Measurements from ENCODE around the gene CEP85L.
A peak's percentile ranks its signal among the peaks of the same experiment; 100 is the strongest.

The CEP85L gene

DNA sequence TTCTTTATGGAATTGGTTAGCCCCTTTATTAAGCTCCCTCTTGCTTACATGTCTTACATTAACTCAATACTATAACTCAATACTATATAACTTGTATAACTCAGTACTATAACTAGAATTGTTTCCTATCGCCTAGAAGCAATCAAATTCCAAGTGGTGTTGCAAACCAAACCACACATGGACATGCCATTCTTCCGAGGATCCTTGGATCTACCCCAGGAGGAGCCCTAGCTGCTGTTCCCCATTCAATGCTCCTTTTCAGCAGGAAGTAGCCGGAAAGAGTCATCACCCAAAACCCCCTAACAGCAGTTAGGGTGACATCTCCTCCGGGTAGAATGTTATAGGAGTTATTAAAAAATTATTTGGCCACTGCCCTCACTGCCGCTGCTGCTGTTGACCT lies 62.8 kb downstream of the CEP85L start:
- no peak for DNase-seq (ENCODE audit: low read depth in 1 of 2, low spot score in 1 of 2)
- Histone ChIP-seq H3K27ac (replicated peaks) (no peak overlapping the region), H3K27me3 (ENCODE audit: insufficient read depth, poor library complexity, severe bottlenecking) (no peaks in the 10 kb centered on the region), H3K4me3 (replicated peaks; ENCODE audit: insufficient read depth, low read length) (no peak overlapping the region)
- no peak for TF ChIP-seq SPI1 (IDR thresholded peaks at IDR 0.05; ENCODE audit: borderline replicate concordance, low read depth)

GRCh38 chr6:118586746-118587485 lies 64.5 kb downstream of the CEP85L start:
- no peaks in the 10 kb centered on the region for H3K27me3 ChIP-seq (ENCODE audit: insufficient read depth, poor library complexity, severe bottlenecking)
- DNase-seq (ENCODE audit: low read depth in 1 of 2, low spot score in 1 of 2), result no peak
- H3K27ac ChIP-seq (replicated peaks), result no peak overlapping the region
- no peak overlapping the region for H3K4me3 ChIP-seq (replicated peaks; ENCODE audit: insufficient read depth, low read length)
- TF ChIP-seq POLR2AphosphoS5 (IDR thresholded peaks at IDR 0.05; ENCODE audit: low read depth), result no peak
- TF ChIP-seq, protein P1, sequence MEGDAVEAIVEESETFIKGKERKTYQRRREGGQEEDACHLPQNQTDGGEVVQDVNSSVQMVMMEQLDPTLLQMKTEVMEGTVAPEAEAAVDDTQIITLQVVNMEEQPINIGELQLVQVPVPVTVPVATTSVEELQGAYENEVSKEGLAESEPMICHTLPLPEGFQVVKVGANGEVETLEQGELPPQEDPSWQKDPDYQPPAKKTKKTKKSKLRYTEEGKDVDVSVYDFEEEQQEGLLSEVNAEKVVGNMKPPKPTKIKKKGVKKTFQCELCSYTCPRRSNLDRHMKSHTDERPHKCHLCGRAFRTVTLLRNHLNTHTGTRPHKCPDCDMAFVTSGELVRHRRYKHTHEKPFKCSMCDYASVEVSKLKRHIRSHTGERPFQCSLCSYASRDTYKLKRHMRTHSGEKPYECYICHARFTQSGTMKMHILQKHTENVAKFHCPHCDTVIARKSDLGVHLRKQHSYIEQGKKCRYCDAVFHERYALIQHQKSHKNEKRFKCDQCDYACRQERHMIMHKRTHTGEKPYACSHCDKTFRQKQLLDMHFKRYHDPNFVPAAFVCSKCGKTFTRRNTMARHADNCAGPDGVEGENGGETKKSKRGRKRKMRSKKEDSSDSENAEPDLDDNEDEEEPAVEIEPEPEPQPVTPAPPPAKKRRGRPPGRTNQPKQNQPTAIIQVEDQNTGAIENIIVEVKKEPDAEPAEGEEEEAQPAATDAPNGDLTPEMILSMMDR (IDR thresholded peaks at IDR 0.05; ENCODE audit: insufficient read depth, low read length), result no peak
- no peak for TF ChIP-seq GABPA (IDR thresholded peaks at IDR 0.05; ENCODE audit: low read depth)
- no peak for TF ChIP-seq SPI1 (IDR thresholded peaks at IDR 0.05; ENCODE audit: borderline replicate concordance, low read depth)
- TF ChIP-seq, protein P2, sequence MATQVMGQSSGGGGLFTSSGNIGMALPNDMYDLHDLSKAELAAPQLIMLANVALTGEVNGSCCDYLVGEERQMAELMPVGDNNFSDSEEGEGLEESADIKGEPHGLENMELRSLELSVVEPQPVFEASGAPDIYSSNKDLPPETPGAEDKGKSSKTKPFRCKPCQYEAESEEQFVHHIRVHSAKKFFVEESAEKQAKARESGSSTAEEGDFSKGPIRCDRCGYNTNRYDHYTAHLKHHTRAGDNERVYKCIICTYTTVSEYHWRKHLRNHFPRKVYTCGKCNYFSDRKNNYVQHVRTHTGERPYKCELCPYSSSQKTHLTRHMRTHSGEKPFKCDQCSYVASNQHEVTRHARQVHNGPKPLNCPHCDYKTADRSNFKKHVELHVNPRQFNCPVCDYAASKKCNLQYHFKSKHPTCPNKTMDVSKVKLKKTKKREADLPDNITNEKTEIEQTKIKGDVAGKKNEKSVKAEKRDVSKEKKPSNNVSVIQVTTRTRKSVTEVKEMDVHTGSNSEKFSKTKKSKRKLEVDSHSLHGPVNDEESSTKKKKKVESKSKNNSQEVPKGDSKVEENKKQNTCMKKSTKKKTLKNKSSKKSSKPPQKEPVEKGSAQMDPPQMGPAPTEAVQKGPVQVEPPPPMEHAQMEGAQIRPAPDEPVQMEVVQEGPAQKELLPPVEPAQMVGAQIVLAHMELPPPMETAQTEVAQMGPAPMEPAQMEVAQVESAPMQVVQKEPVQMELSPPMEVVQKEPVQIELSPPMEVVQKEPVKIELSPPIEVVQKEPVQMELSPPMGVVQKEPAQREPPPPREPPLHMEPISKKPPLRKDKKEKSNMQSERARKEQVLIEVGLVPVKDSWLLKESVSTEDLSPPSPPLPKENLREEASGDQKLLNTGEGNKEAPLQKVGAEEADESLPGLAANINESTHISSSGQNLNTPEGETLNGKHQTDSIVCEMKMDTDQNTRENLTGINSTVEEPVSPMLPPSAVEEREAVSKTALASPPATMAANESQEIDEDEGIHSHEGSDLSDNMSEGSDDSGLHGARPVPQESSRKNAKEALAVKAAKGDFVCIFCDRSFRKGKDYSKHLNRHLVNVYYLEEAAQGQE (IDR thresholded peaks at IDR 0.05; ENCODE audit: insufficient replicate concordance, low read depth), result no peak

DNA sequence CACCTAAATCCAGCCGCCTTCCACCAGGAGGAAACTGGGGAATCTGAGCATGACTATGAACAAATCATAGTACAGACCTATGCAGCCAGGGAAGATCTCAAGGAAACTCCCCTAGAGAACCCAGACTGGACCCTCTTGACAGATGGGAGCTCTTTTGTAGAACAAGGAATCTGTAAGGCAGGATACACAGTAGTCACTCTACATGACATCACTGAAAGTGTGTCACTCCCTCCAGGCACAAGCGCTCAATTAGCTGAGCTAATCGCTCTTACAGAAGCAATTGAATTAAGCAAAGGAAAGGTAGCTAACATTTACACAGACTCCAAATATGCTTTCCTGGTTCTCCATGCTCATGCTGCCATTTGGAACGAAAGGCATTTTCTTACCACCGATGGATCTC lies 66.5 kb downstream of the CEP85L start:
- no peak for DNase-seq (ENCODE audit: low read depth in 1 of 2, low spot score in 1 of 2)
- H3K27me3 ChIP-seq (ENCODE audit: insufficient read depth, poor library complexity, severe bottlenecking), result no peaks in the 10 kb centered on the region
- no peak overlapping the region for H3K27ac ChIP-seq (replicated peaks)
- H3K4me3 ChIP-seq (replicated peaks; ENCODE audit: insufficient read depth, low read length), result no peak overlapping the region
- TF ChIP-seq SPI1 (IDR thresholded peaks at IDR 0.05; ENCODE audit: borderline replicate concordance, low read depth) (no peak), POLR2AphosphoS5 (IDR thresholded peaks at IDR 0.05; ENCODE audit: low read depth) (no peak), GABPA (IDR thresholded peaks at IDR 0.05; ENCODE audit: low read depth) (no peak)
- TF ChIP-seq, protein P2 (IDR thresholded peaks at IDR 0.05; ENCODE audit: insufficient replicate concordance, low read depth), result no peak
- TF ChIP-seq, protein P1 (IDR thresholded peaks at IDR 0.05; ENCODE audit: insufficient read depth, low read length), result no peak

DNA sequence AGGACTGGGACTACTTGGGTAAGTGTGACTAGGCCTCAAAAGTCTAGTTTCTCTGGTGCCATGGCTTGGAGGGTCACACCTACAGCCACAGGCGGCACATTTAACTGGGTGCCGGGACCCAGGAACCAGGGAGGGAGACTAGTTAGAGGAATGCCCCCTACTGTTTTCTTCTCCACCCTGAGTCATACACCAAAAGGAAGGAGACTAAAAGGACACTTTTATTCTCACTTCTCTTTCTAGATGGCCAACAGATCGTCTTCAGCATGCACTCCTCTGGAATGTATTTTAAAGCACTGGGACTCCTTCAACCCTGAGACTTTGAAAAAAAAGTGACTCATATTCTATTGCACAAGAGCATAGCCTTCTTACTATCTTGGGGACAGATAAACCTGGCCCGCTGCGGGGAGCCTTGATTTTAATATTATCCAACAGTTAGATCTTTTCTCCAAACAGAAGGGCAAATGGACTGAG lies 69.9 kb downstream of the CEP85L start:
- Histone ChIP-seq H3K27ac (replicated peaks) (no peak overlapping the region), H3K27me3 (ENCODE audit: insufficient read depth, poor library complexity, severe bottlenecking) (no peaks in the 10 kb centered on the region), H3K4me3 (replicated peaks; ENCODE audit: insufficient read depth, low read length) (no peak overlapping the region)
- TF ChIP-seq, protein P1 (IDR thresholded peaks at IDR 0.05; ENCODE audit: insufficient read depth, low read length), result no peak
- TF ChIP-seq, protein P2 (IDR thresholded peaks at IDR 0.05; ENCODE audit: insufficient replicate concordance, low read depth), result no peak
- TF ChIP-seq POLR2AphosphoS5 (IDR thresholded peaks at IDR 0.05; ENCODE audit: low read depth) (no peak), GABPA (IDR thresholded peaks at IDR 0.05; ENCODE audit: low read depth) (no peak), SPI1 (IDR thresholded peaks at IDR 0.05; ENCODE audit: borderline replicate concordance, low read depth) (no peak)
- DNase-seq (ENCODE audit: low read depth in 1 of 2, low spot score in 1 of 2), result peak in 1 of 2 experiments; percentile 57
